NCI-H2171 (cell line): ENCODE measurements around the gene CCN6.

ENCODE experiments used
- DNase-seq: peaks from one replicate; lab custom pipeline; 2025; lab: John Stamatoyannopoulos, UW

CCN6 gene

GRCh38 chr6:112054001-112054400 is at the start of gene CCN6:
CCN6 (plus strand) TSS chr6:112054104; CDS start chr6:112054358, 254 bp downstream.
- DNase-seq, result no peak

- DNase-seq, result no peak
Observed at GRCh38 chr6:112004201-112005012, 49.5 kb upstream of the CCN6 start.

GRCh38 chr6:112005013-112005371 is 48.9 kb upstream of the CCN6 start:
- DNase-seq, result no peak

- DNase-seq, result no peak
Observed at GRCh38 chr6:112007254-112007653, 46.6 kb upstream of the CCN6 start.

GRCh38 chr6:112007805-112008204 is 46.1 kb upstream of the CCN6 start:
- no peak for DNase-seq

GRCh38 chr6:112008482-112008881 is 45.4 kb upstream of the CCN6 start:
- no peak for DNase-seq

- no peak for DNase-seq
Observed at GRCh38 chr6:112010328-112010727, 43.6 kb upstream of the CCN6 start.

- DNase-seq, result no peak
Observed at GRCh38 chr6:112013051-112013450, 40.9 kb upstream of the CCN6 start.

- no peak for DNase-seq
Observed at GRCh38 chr6:112014483-112014882, 39.4 kb upstream of the CCN6 start.

GRCh38 chr6:112015725-112016124 is 38.2 kb upstream of the CCN6 start:
- DNase-seq, result no peak

GRCh38 chr6:112016320-112016719 is 37.6 kb upstream of the CCN6 start:
- DNase-seq, result no peak

GRCh38 chr6:112017169-112017568 is 36.7 kb upstream of the CCN6 start:
- no peak for DNase-seq

GRCh38 chr6:112017760-112018537 is 36.0 kb upstream of the CCN6 start:
- DNase-seq, result no peak

- no peak for DNase-seq
Observed at GRCh38 chr6:112018619-112019416, 35.1 kb upstream of the CCN6 start.

- no peak for DNase-seq
Observed at GRCh38 chr6:112019589-112019988, 34.3 kb upstream of the CCN6 start.

GRCh38 chr6:112021691-112022310 is 32.1 kb upstream of the CCN6 start:
- DNase-seq, result no peak

- DNase-seq, result no peak
Observed at GRCh38 chr6:112022749-112023148, 31.2 kb upstream of the CCN6 start.

- DNase-seq, result no peak
Observed at GRCh38 chr6:112024464-112024863, 29.4 kb upstream of the CCN6 start.

GRCh38 chr6:112026933-112027332 is 27.0 kb upstream of the CCN6 start:
- no peak for DNase-seq

- no peak for DNase-seq
Observed at GRCh38 chr6:112027942-112028674, 25.8 kb upstream of the CCN6 start.

GRCh38 chr6:112029045-112029822 is 24.7 kb upstream of the CCN6 start:
- peak; percentile 28 for DNase-seq
